ENCODE results near the gene GPD2.

- TF ChIP-seq, protein P1, sequence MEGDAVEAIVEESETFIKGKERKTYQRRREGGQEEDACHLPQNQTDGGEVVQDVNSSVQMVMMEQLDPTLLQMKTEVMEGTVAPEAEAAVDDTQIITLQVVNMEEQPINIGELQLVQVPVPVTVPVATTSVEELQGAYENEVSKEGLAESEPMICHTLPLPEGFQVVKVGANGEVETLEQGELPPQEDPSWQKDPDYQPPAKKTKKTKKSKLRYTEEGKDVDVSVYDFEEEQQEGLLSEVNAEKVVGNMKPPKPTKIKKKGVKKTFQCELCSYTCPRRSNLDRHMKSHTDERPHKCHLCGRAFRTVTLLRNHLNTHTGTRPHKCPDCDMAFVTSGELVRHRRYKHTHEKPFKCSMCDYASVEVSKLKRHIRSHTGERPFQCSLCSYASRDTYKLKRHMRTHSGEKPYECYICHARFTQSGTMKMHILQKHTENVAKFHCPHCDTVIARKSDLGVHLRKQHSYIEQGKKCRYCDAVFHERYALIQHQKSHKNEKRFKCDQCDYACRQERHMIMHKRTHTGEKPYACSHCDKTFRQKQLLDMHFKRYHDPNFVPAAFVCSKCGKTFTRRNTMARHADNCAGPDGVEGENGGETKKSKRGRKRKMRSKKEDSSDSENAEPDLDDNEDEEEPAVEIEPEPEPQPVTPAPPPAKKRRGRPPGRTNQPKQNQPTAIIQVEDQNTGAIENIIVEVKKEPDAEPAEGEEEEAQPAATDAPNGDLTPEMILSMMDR (IDR thresholded peaks at IDR 0.05; ENCODE audit: low read length), result no peak
- no peak for TF ChIP-seq EZH2 (optimal IDR thresholded peaks at IDR 0.05; ENCODE audit: low read depth, low read length)
- no peak for TF ChIP-seq EZH2phosphoT487 (IDR thresholded peaks at IDR 0.05; ENCODE audit: low read length)
Measured at GRCh38 chr2:156635646-156636045, 199.5 kb downstream of the GPD2 start.

All from MM.1S (cell line).